Measurements from ENCODE around the gene AANAT. TPM values are rescaled to one million over a fixed set of nuclear protein-coding genes. Genes with fewer than 3 reads are reported as not detected.

AANAT gene
- total RNA-seq, 1 experiment from 2014 or later, result not detected

- H3K4me1 Mint-ChIP-seq (ENCODE audit: low read depth, unreplicated experiment), result peaks cover 44% of the 10 kb centered on the region
- BruUV-seq (replicated peaks), result no TSS peak
- no peak overlapping the region for H3K27ac Mint-ChIP-seq (ENCODE audit: unreplicated experiment)
- peak overlapping the region; percentile 88 for H3K4me3 Mint-ChIP-seq (ENCODE audit: low read depth, unreplicated experiment)
- CTCF ChIA-PET, result interaction anchor here (1.0 kb wide), 1 partner anchor 9 kb away, joined by 3 read pairs; no protein-coding TSS in a partner anchor
- intact Hi-C loops (cut with micrococcal nuclease; ENCODE audit: unreplicated experiment), result no loop called here
- no peaks in the 10 kb centered on the region for H3K27me3 Mint-ChIP-seq (ENCODE audit: unreplicated experiment)
- DNase-seq, result no peak
- H3K36me3 Mint-ChIP-seq (ENCODE audit: insufficient read depth, unreplicated experiment), result peaks cover 26% of the 10 kb centered on the region
- H3K9me3 Mint-ChIP-seq (ENCODE audit: low read depth, unreplicated experiment), result no peaks in the 10 kb centered on the region
- no peak for TF ChIP-seq CTCF (IDR thresholded peaks at IDR 0.05; ENCODE audit: unreplicated experiment)
These were observed 31.5 kb downstream of the AANAT start for GRCh38 chr17:76498876-76499251.

GRCh38 chr17:76499267-76499667, 31.9 kb downstream of the AANAT start:
- Mint-ChIP-seq H3K27me3 (ENCODE audit: unreplicated experiment) (no peaks in the 10 kb centered on the region), H3K27ac (ENCODE audit: unreplicated experiment) (no peak overlapping the region), H3K9me3 (ENCODE audit: low read depth, unreplicated experiment) (no peaks in the 10 kb centered on the region), H3K4me3 (ENCODE audit: low read depth, unreplicated experiment) (peak overlapping the region; percentile 88), H3K4me1 (ENCODE audit: low read depth, unreplicated experiment) (peaks cover 44% of the 10 kb centered on the region), H3K36me3 (ENCODE audit: insufficient read depth, unreplicated experiment) (peaks cover 26% of the 10 kb centered on the region)
- no peak for TF ChIP-seq CTCF (IDR thresholded peaks at IDR 0.05; ENCODE audit: unreplicated experiment)
- intact Hi-C loops (cut with micrococcal nuclease; ENCODE audit: unreplicated experiment), result no loop called here
- no peak for DNase-seq
- no TSS peak for BruUV-seq (replicated peaks)
- CTCF ChIA-PET, result interaction anchor here (1.0 kb wide), 2 partner anchors 8 to 101 kb away, joined by 3 read pairs; no protein-coding TSS in a partner anchor

GRCh38 chr17:76500074-76500746, 32.8 kb downstream of the AANAT start:
- H3K4me1 Mint-ChIP-seq (ENCODE audit: low read depth, unreplicated experiment), result peaks cover 44% of the 10 kb centered on the region
- H3K27ac Mint-ChIP-seq (ENCODE audit: unreplicated experiment), result peak overlapping the region; percentile 19
- intact Hi-C loops (cut with micrococcal nuclease; ENCODE audit: unreplicated experiment), result loop anchor here (5.0 kb wide), 1 partner anchor 93 kb away; no protein-coding TSS in a partner anchor
- CTCF ChIA-PET, result interaction anchor here (0.5 to 1.0 kb wide), 3 partner anchors 42 to 752 kb away, joined by 3 read pairs; no protein-coding TSS in a partner anchor
- TSS peak; percentile 19 for BruUV-seq (replicated peaks)
- no peaks in the 10 kb centered on the region for H3K9me3 Mint-ChIP-seq (ENCODE audit: low read depth, unreplicated experiment)
- H3K27me3 Mint-ChIP-seq (ENCODE audit: unreplicated experiment), result no peaks in the 10 kb centered on the region
- H3K36me3 Mint-ChIP-seq (ENCODE audit: insufficient read depth, unreplicated experiment), result peaks cover 26% of the 10 kb centered on the region
- DNase-seq, result no peak
- no peak for TF ChIP-seq CTCF (IDR thresholded peaks at IDR 0.05; ENCODE audit: unreplicated experiment)
- H3K4me3 Mint-ChIP-seq (ENCODE audit: low read depth, unreplicated experiment), result peak overlapping the region; percentile 88

GRCh38 chr17:76500747-76501017, 33.3 kb downstream of the AANAT start:
- Mint-ChIP-seq H3K27me3 (ENCODE audit: unreplicated experiment) (no peaks in the 10 kb centered on the region), H3K27ac (ENCODE audit: unreplicated experiment) (peak overlapping the region; percentile 19), H3K4me1 (ENCODE audit: low read depth, unreplicated experiment) (peaks cover 44% of the 10 kb centered on the region), H3K36me3 (ENCODE audit: insufficient read depth, unreplicated experiment) (peaks cover 26% of the 10 kb centered on the region), H3K9me3 (ENCODE audit: low read depth, unreplicated experiment) (no peaks in the 10 kb centered on the region), H3K4me3 (ENCODE audit: low read depth, unreplicated experiment) (peak overlapping the region; percentile 88)
- no TSS peak for BruUV-seq (replicated peaks)
- no peak for DNase-seq
- no peak for TF ChIP-seq CTCF (IDR thresholded peaks at IDR 0.05; ENCODE audit: unreplicated experiment)
- CTCF ChIA-PET, result no interaction called here
- intact Hi-C loops (cut with micrococcal nuclease; ENCODE audit: unreplicated experiment), result loop anchor here (5.0 kb wide), 1 partner anchor 93 kb away; no protein-coding TSS in a partner anchor
